SK-N-SH treated with all-trans-retinoic acid at 6 μM for 48 hours (cell line): ENCODE data around the gene MRPS23.

Source experiments
- ATAC-seq: fragments of 200-7000 bp; cut with Tn5 transposase; 3 replicates; pipeline ENCODE4 v1.9.1; 2020; ENCODE audit warnings: mild to moderate bottlenecking, moderate library complexity
- ARNTL ChIP-seq: fragments of 450-650 bp; formaldehyde crosslinking; IDR thresholded peaks from 2 replicates; pipeline ENCODE4 v1.5.0; 2020; ENCODE audit warnings: low read depth, mild to moderate bottlenecking, moderate library complexity, borderline replicate concordance
- BACH2 ChIP-seq: fragments of 250-450 bp; sonication (Bioruptor Pico); IDR thresholded peaks from 2 replicates; pipeline ENCODE4 v1.9.0; 2021; ENCODE audit warnings: mild to moderate bottlenecking, borderline replicate concordance
- CSDC2 ChIP-seq: fragments of 250-450 bp; sonication (Bioruptor Pico); IDR thresholded peaks from 2 replicates; pipeline ENCODE4 v1.5.0; 2020; ENCODE audit warnings: mild to moderate bottlenecking, moderate library complexity
- ESRRG ChIP-seq: fragments of 250-450 bp; sonication (Bioruptor Pico); IDR thresholded peaks from 2 replicates; pipeline ENCODE4 v1.6.1; 2021; ENCODE audit warnings: mild to moderate bottlenecking
- GLIS3 ChIP-seq: fragments of 250-450 bp; sonication (Bioruptor Pico); IDR thresholded peaks from 2 replicates; pipeline ENCODE4 v1.5.0; 2020; ENCODE audit warnings: mild to moderate bottlenecking, moderate library complexity
- ISL1 ChIP-seq: fragments of 250-450 bp; sonication (Bioruptor Pico); IDR thresholded peaks from 2 replicates; pipeline ENCODE4 v2.1.2; 2022; ENCODE audit warnings: mild to moderate bottlenecking, moderate library complexity
- OSR1 ChIP-seq: fragments of 250-450 bp; sonication (Bioruptor Pico); IDR thresholded peaks from 2 replicates; pipeline ENCODE4 v1.8.0; 2022; ENCODE audit warnings: moderate library complexity, mild to moderate bottlenecking, inconsistent platforms
- POU6F1 ChIP-seq: fragments of 250-450 bp; sonication (Bioruptor Pico); IDR thresholded peaks from 2 replicates; pipeline ENCODE4 v1.8.0; 2021; ENCODE audit warnings: low read depth, mild to moderate bottlenecking, moderate library complexity, borderline replicate concordance
- RARB ChIP-seq: fragments of 250-450 bp; sonication (Bioruptor Pico); IDR thresholded peaks from 2 replicates; pipeline ENCODE4 v1.8.0; 2021; ENCODE audit warnings: mild to moderate bottlenecking, moderate library complexity
- SNAI2 ChIP-seq: fragments of 250-450 bp; sonication (Bioruptor Pico); IDR thresholded peaks from 2 replicates; pipeline ENCODE4 v1.5.0; 2020; ENCODE audit warnings: mild to moderate bottlenecking, moderate library complexity
- TOX ChIP-seq: fragments of 250-450 bp; sonication (Bioruptor Pico); IDR thresholded peaks from 2 replicates; pipeline ENCODE4 v1.8.0; 2021; ENCODE audit warnings: mild to moderate bottlenecking, moderate library complexity, borderline replicate concordance
- ZC3H10 ChIP-seq: fragments of 250-450 bp; sonication (Bioruptor Pico); IDR thresholded peaks from 2 replicates; pipeline ENCODE4 v1.5.1; 2021; ENCODE audit warnings: mild to moderate bottlenecking, moderate library complexity
- ZFP3 ChIP-seq: fragments of 250-450 bp; sonication (Bioruptor Pico); IDR thresholded peaks from 2 replicates; pipeline ENCODE4 v1.5.0; 2020; ENCODE audit warnings: mild to moderate bottlenecking, moderate library complexity
- ZFP30 ChIP-seq: fragments of 450-650 bp; formaldehyde crosslinking; IDR thresholded peaks from 2 replicates; pipeline ENCODE4 v1.5.0; 2022; ENCODE audit warnings: mild to moderate bottlenecking, moderate library complexity
- ZNF565 ChIP-seq: fragments of 450-650 bp; formaldehyde crosslinking; conservative IDR thresholded peaks from 2 replicates; pipeline ENCODE4 v1.5.0; 2020; ENCODE audit warnings: low read depth, mild to moderate bottlenecking, moderate library complexity
- ZNF70 ChIP-seq: fragments of 450-650 bp; formaldehyde crosslinking; IDR thresholded peaks from 2 replicates; pipeline ENCODE4 v1.5.0; 2020; ENCODE audit warnings: mild to moderate bottlenecking, moderate library complexity
- ZNF8 ChIP-seq: fragments of 450-650 bp; formaldehyde crosslinking; IDR thresholded peaks from 2 replicates; pipeline ENCODE4 v1.5.0; 2020; ENCODE audit warnings: mild to moderate bottlenecking, moderate library complexity
- TF ChIP-seq, protein P1 (sequence below): fragments of 250-450 bp; sonication (Bioruptor Pico); IDR thresholded peaks from 2 replicates; pipeline ENCODE4 v1.5.1; 2021; ENCODE audit warnings: mild to moderate bottlenecking, moderate library complexity
- TF ChIP-seq, protein P2 (sequence below): fragments of 250-450 bp; sonication (Bioruptor Pico); IDR thresholded peaks from 2 replicates; pipeline ENCODE4 v1.5.1; 2020; ENCODE audit warnings: low read depth, mild to moderate bottlenecking, moderate library complexity
- TF ChIP-seq, protein P3 (sequence below): fragments of 250-450 bp; sonication (Bioruptor Pico); IDR thresholded peaks from 2 replicates; pipeline ENCODE4 v1.8.0; 2020; ENCODE audit warnings: mild to moderate bottlenecking, moderate library complexity, borderline replicate concordance

The MRPS23 gene

DNA sequence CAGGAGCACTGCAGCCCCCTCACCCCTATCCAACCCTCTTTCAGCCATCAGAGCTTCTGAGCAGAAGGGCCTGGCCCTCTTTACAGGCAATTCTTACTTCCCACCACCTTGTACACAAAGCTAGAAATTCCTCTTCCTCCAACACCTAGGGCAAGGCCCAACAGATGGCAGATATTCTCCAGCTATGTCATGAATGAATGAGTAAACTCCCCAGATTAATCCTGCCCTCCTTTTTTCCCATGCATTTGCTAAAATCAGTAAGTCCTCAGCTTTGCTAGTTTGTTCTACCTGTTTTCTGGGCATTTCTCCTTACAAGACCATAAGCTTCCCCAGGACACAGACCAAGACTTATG is 20.4 kb upstream of the MRPS23 start:
- no peak for ATAC-seq
- TF ChIP-seq, protein P1, sequence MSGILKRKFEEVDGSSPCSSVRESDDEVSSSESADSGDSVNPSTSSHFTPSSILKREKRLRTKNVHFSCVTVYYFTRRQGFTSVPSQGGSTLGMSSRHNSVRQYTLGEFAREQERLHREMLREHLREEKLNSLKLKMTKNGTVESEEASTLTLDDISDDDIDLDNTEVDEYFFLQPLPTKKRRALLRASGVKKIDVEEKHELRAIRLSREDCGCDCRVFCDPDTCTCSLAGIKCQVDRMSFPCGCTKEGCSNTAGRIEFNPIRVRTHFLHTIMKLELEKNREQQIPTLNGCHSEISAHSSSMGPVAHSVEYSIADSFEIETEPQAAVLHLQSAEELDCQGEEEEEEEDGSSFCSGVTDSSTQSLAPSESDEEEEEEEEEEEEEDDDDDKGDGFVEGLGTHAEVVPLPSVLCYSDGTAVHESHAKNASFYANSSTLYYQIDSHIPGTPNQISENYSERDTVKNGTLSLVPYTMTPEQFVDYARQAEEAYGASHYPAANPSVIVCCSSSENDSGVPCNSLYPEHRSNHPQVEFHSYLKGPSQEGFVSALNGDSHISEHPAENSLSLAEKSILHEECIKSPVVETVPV (CRISPR knock-in tag), result no peak
- TF ChIP-seq GLIS3 (no peak), ZC3H10 (CRISPR knock-in tag) (no peak), ISL1 (CRISPR knock-in tag) (no peak), ZFP3 (no peak), SNAI2 (CRISPR knock-in tag) (no peak), ZFP30 (CRISPR knock-in tag) (no peak), POU6F1 (CRISPR knock-in tag) (no peak), CSDC2 (CRISPR knock-in tag) (no peak), BACH2 (CRISPR knock-in tag) (no peak), ZNF565 (no peak), TOX (CRISPR knock-in tag) (no peak), OSR1 (CRISPR knock-in tag) (no peak), ZNF8 (no peak), RARB (CRISPR knock-in tag) (no peak), ZNF70 (CRISPR knock-in tag) (no peak), ESRRG (no peak), ARNTL (CRISPR knock-in tag) (no peak)
- TF ChIP-seq, protein P2, sequence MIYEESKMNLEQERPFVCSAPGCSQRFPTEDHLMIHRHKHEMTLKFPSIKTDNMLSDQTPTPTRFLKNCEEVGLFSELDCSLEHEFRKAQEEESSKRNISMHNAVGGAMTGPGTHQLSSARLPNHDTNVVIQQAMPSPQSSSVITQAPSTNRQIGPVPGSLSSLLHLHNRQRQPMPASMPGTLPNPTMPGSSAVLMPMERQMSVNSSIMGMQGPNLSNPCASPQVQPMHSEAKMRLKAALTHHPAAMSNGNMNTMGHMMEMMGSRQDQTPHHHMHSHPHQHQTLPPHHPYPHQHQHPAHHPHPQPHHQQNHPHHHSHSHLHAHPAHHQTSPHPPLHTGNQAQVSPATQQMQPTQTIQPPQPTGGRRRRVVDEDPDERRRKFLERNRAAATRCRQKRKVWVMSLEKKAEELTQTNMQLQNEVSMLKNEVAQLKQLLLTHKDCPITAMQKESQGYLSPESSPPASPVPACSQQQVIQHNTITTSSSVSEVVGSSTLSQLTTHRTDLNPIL (CRISPR knock-in tag), result no peak
- TF ChIP-seq, protein P3, sequence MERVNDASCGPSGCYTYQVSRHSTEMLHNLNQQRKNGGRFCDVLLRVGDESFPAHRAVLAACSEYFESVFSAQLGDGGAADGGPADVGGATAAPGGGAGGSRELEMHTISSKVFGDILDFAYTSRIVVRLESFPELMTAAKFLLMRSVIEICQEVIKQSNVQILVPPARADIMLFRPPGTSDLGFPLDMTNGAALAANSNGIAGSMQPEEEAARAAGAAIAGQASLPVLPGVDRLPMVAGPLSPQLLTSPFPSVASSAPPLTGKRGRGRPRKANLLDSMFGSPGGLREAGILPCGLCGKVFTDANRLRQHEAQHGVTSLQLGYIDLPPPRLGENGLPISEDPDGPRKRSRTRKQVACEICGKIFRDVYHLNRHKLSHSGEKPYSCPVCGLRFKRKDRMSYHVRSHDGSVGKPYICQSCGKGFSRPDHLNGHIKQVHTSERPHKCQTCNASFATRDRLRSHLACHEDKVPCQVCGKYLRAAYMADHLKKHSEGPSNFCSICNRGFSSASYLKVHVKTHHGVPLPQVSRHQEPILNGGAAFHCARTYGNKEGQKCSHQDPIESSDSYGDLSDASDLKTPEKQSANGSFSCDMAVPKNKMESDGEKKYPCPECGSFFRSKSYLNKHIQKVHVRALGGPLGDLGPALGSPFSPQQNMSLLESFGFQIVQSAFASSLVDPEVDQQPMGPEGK (CRISPR knock-in tag), result no peak

DNA sequence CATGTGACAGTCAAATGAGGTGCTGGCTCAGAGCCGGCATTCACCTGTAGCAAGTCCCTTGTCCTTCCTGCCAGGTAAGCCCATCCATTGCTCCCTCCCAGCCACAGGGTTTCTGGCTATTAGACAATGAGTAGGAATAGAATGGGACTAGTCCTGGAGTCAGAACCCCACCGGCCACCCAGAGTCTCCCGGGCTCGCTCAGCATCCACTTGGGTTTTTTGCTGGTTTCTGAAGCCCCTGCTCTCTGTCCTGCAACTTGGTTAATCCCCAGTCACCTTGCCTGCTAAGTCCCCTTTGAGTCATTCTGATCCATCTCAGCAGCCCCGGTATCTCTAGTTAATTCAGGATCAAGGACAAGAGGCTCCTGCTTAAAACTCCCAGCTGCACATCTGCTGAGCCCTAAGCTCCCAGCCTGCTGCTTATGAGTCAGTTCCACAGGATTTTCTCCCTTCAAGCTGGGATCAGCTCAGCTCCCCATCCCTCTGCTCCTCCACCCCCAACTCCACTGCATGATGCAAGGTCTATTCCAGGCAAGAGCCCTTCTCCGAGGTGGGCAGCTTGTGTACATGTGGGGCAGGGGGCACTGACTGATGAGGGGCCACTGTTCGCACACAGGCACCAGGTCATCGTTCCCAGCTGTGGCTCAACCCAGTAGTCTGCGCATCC is 19.9 kb upstream of the MRPS23 start:
- TF ChIP-seq POU6F1 (CRISPR knock-in tag), result no peak
- TF ChIP-seq ARNTL (CRISPR knock-in tag), result no peak
- no peak for TF ChIP-seq ZFP30 (CRISPR knock-in tag)
- TF ChIP-seq, protein P3 (CRISPR knock-in tag), result no peak
- TF ChIP-seq, protein P1 (CRISPR knock-in tag), result no peak
- no peak for TF ChIP-seq CSDC2 (CRISPR knock-in tag)
- TF ChIP-seq ESRRG, result no peak
- TF ChIP-seq BACH2 (CRISPR knock-in tag), result no peak
- no peak for TF ChIP-seq TOX (CRISPR knock-in tag)
- TF ChIP-seq SNAI2 (CRISPR knock-in tag), result no peak
- ATAC-seq, result peak; percentile 13
